Measurements from ENCODE around the gene HYAL1.

DNA sequence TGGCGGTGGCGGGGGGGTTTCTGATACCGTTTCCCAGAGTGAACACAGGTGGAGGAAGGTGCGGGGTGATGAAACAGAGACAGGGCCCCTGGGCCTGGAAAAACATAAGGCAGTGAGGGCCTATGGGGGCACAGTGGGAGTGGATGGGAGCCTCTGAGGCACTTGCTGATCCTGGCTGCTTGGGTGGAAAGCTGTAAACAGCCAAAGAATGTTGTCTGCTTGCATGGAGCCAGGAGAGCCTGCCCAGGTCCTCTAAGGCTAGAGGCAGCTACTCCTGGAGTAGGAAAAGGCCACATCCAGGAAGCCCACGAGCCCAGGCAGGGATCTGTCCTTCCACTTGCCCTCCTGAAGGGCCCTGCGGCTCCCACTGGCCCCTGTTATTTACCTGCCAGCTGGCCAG lies 37.4 kb downstream of the HYAL1 start:
- TF ChIP-seq EZH2 (IDR thresholded peaks at IDR 0.05; ENCODE audit: insufficient read depth, poor library complexity, severe bottlenecking) (no peak), EZH2phosphoT487 (IDR thresholded peaks at IDR 0.05; ENCODE audit: insufficient read depth, low read depth) (no peak)

All from GM23248 (cell line).